GM12864 (cell line): ENCODE measurements around the gene PCDH11Y.
"Not testable (repeated sequence)": the region's sequence is repeated elsewhere in the genome, so short reads cannot be mapped to it uniquely, and the experiment has no call there.

Experiments used
- DNase-seq: peaks from one replicate; pipeline ENCODE4 v3.0.0-alpha.2; 2011; ENCODE audit warnings: low read depth
- H3K4me3 ChIP-seq: 2 replicates; pipeline ENCODE4 v1.5.1; 2011; ENCODE audit warnings: mild to moderate bottlenecking, low read depth, low read length, control low read depth

PCDH11Y gene, protein sequence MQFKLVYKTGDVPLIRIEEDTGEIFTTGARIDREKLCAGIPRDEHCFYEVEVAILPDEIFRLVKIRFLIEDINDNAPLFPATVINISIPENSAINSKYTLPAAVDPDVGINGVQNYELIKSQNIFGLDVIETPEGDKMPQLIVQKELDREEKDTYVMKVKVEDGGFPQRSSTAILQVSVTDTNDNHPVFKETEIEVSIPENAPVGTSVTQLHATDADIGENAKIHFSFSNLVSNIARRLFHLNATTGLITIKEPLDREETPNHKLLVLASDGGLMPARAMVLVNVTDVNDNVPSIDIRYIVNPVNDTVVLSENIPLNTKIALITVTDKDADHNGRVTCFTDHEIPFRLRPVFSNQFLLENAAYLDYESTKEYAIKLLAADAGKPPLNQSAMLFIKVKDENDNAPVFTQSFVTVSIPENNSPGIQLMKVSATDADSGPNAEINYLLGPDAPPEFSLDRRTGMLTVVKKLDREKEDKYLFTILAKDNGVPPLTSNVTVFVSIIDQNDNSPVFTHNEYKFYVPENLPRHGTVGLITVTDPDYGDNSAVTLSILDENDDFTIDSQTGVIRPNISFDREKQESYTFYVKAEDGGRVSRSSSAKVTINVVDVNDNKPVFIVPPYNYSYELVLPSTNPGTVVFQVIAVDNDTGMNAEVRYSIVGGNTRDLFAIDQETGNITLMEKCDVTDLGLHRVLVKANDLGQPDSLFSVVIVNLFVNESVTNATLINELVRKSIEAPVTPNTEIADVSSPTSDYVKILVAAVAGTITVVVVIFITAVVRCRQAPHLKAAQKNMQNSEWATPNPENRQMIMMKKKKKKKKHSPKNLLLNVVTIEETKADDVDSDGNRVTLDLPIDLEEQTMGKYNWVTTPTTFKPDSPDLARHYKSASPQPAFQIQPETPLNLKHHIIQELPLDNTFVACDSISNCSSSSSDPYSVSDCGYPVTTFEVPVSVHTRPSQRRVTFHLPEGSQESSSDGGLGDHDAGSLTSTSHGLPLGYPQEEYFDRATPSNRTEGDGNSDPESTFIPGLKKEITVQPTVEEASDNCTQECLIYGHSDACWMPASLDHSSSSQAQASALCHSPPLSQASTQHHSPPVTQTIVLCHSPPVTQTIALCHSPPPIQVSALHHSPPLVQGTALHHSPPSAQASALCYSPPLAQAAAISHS (N-terminal part only)

DNA sequence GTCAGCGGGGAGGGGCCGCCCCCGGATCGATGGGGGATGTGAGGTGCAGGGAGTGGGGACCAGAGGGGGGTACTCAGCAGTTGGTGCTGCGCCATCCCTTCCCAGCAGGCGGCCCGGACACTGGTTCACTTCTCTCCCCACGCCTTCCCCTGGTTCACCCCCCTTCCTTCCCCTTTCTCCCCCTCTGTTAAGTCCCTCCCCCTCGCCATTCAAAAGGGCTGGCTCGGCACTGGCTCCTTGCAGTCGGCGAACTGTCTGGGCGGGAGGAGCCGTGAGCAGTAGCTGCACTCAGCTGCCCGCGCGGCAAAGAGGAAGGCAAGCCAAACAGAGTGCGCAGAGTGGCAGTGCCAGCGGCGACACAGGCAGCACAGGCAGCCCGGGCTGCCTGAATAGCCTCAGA is at the start of gene PCDH11Y:
Gene PCDH11Y (plus strand): TSS at position 240 of the 400 bp plus-strand sequence. CDS start 56,804 bp downstream, outside the sequence.
- H3K4me3 ChIP-seq, DNase-seq: not testable (repeated sequence)

DNA sequence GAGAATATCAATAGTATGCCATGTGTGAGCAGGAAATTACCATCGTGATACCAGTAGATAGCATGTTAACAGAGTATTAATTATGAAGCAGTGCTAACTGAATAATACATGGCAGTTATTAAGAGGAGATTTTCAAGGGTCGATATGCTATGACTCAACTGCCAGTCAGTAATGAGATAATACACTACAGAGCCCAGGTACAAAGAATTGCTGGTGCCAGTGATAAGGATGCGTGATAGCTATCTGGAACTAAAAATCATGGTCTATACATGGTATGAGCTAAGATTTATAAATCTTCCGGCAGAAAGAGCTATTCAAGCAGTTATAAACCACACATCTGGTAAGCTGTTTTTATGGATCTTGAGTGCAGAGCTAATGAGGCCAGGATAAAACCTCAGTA is 32.2 kb upstream of the PCDH11Y start:
- H3K4me3 ChIP-seq, DNase-seq: not testable (repeated sequence)

DNA sequence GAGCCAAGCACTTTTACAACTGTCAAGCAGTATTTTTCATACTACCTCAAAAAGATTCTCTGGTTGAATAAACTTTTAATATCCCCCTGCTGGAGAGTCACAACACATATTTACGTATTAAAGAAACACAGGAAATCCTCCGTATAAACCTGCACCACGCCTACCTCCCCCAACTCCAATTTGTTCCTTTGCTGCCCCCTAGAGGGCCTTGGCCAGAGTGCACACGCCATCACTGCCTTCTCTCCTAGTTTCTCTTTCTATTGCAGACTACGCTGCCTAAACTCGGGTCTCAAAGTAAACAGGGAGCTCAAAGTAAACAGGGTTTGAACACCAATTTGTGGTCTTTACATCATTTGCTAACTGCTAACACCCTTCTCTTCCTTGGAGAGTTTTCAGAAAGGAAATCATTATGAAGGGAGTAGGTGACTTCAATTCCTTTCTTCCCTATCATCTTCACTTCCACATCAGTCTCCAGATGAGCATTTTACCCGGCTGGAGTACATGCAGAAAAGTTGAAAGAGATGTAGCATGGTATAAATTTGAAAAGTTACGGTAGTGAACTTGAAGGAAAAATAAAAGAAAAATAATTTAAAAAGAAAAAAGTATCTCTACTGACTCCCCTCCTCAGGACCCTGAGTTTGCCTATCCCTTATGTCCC is 8.2 kb upstream of the PCDH11Y start:
- not testable (repeated sequence) for DNase-seq, H3K4me3 ChIP-seq

DNA sequence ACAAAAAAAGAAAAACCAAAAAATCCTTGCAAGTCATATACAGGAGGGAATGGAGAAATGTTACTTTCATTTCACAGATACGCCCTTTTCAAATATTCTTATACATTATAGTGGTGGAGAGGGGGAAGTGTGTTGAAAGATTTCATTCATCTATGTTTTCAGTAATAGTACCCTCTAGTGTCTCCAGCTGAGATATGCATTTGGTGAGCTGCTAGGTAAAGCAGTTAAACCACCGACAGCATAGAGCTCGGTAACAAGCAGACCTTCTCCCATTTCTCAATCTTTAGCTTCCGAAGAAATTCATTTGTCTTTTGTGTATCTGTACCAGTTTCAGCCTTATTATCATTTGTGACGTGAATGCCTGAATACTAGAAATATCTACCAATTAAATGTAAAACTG is 5.2 kb upstream of the PCDH11Y start:
- H3K4me3 ChIP-seq, DNase-seq: not testable (repeated sequence)

DNA sequence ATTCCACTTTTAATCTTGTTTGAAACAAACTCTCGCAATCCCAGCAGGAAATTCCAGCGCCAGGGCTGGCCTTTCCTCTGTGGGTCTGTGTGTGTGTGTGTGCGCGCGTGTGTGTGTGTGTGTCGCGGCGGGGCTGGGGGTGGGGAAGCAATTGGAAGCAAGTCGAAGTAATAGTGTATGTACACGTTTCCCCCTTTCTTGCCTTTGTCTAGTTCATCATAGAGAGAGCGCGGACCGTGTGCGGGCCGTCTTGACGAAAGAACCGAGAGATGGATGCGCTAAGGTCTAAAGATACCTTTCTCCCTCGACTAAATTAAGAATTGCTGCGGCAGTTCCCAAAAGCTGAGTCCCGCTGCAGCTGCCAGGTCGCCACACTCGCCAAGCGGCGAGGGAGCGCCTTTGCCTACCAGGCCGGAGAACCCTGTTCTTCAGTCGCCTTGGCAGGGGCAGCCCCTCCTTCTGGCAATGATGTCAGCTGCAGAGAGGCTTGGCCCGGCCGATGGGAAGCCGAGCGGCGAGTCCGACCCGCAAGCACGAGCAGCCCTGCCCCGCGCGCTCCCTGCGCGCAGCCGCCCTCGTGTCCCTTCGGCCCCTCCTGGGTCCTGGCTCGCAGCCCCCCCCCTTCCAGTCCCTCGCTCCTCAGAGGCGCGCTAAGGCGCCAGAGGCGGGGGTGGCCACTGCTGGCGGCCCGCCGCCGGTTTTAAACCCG is 2.5 kb downstream of the PCDH11Y start:
- not testable (repeated sequence) for DNase-seq, H3K4me3 ChIP-seq

DNA sequence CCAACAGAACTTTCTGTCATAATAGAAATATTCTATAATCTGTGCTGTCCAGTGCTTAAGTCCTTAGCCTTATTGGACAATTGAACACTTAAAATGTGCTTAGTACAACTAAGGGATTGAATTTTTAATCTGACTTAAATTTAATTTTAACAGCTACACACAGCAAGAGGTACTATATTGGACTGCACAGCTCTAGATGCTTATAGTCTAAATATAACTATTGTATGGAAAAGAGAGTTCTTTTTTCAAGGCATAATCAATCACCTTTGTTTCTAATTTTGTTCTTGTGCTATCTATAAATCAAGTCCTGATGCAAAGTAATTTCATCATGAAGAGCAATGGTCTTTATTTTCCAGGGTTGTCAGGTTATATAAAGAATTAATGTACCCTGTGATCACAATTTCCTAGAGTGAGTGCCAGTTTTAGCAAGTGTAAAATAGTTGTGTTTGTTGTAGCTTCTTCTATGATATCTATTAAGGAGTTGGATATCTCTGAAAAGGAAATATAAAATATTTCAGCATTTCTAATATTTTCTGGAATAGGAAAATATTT is 39.0 kb downstream of the PCDH11Y start:
- not testable (repeated sequence) for H3K4me3 ChIP-seq, DNase-seq

DNA sequence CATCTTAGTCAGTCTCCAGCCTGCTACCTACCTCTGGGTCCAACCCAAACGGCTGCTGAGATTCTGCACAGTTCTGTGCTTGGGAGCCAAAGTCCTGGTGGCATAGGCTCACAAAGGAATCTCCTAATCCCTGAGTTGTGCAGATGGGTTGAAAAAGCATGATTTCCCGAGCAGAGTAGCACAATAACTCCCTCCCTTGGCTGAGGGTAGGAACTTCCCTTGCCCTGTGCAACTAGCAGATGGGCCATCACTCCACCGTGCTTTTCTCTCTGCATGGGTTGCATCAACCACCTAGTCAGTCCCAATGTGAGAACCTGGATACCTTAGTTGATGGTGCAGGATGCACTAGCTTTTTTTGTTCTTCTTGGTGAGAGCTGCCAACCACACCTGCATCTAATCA is 82.9 kb downstream of the PCDH11Y start:
- DNase-seq, H3K4me3 ChIP-seq: not testable (repeated sequence)

DNA sequence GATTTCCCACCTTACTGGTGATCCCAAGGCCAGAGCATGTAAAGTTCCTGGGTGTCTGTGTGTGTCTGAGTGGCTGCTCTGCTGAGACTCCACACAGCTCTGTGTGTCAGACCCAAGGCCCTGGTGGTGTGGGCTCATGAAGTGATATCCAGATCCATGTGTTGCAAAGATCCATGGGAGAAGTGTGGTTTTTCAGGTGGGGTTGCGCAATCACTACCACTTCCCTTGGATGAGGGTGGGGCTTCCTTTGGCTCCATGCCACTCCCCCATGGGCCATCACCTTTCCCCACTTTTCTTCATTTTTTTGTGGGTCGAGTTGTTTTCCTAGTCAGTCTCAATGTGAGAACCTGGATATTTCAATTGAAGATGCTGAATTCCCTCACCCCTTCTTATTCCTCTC is 182.9 kb downstream of the PCDH11Y start:
- H3K4me3 ChIP-seq, DNase-seq: not testable (repeated sequence)

DNA sequence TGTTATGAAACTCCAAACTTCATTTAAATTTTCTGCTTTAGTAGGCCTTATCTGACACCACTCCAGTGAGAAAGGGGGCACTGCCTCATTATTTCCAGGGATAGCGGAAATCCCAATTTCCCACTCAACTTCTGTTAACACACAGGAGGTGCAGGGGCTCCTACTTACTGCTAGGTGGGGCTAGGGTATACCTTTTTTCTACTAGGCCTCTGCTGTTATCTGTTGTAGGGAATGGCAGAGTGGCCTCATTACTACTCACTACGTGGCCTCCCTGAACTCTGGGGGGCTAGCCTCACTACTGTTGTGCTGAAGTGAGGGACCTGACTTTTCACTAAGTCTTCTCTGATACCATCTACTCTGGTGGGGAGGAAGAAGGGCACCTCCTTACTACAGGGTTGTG is 215.0 kb downstream of the PCDH11Y start:
- H3K4me3 ChIP-seq, DNase-seq: not testable (repeated sequence)

DNA sequence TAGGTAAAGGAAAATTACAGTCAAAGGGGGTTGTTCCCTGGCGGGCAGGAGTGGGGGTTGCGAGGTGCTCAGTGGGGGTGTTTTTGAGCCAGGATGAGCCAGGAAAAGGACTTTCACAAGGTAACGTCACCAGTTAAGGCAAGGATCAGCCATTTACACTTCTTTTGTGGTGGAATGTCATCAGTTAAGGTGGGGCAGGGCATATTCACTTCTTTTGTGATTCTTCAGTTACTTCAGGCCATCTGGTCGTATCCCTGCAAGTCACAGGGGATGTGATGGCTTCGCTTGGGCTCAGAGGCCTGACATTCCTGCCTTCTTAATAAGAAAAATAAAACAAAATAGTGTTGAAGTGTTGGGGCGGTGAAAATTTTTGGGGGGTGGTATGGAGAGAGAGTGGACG is 324.8 kb downstream of the PCDH11Y start:
- not testable (repeated sequence) for H3K4me3 ChIP-seq, DNase-seq

DNA sequence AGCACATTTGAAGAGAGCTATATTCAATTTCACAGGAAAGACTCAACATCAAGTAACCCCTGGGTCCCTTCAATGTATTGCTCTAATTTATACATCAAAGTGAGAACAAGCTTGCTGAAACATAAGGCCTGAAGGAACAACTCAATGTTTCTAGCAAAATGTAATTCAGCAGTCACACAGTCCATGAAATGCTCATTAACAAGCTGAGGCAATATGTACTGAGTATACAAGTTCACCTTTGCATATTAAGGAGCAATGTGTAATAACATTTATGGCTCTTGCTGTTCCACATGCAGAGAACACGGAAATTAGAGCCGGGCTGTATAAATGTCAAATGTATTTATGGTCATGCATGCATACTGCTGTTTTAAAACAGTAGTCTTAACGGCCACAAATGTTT is 342.1 kb downstream of the PCDH11Y start:
- not testable (repeated sequence) for H3K4me3 ChIP-seq, DNase-seq

DNA sequence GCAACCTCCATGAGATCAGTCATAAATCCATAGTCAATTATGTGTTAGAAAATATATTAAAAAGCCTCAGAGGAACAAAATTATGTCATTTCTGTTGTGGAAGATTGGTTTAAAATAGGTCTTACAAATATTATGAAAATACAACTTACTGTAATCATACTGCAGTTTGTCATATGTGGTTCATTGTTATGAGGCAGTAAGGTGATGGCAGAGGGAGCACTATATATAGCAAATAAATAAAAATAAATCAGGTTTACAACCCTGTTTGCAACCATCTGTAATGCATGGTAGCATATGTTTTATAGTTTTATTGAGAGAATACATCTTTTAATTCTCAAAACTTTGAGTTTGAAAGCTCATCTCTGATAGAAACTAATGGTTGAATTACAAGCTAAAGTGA is 543.6 kb downstream of the PCDH11Y start:
- DNase-seq, H3K4me3 ChIP-seq: not testable (repeated sequence)

DNA sequence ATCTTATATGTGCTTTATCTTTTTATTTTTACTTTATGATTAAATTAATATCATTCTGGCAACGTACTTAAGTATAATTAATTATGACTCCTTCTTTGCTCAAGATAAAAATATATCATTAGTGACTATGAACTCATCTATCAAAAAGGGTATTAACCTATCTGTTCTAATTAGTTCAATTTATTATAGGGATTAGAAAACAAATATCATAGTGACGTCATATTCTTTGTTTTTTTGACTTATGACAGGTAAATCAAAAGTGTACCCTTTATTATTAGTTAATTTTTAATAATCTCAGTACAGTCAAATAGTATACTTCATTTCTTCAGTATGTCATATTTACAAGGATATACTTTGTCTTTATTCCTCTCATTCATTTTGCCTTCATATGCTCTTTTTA is 638.5 kb downstream of the PCDH11Y start:
- DNase-seq, H3K4me3 ChIP-seq: not testable (repeated sequence)

DNA sequence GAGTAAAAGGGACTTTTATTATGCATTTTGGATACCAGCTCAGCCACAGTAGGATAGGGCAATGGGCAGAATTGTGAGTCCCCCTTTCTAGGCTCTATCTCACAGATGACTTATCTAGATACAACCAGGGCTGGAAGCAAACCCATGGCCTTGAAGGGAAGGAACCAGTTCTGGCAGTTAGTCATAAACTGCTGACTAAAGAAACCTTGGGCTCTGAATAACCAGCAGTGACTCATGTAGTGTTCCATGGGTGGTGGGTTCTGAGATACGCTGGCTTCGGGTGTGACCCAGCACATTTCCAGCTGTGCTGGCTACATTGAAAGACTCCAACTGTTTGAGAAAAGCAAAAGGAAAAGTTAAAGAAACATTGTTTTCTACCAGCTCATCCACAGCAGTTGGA is 679.2 kb downstream of the PCDH11Y start:
- H3K4me3 ChIP-seq, DNase-seq: not testable (repeated sequence)

DNA sequence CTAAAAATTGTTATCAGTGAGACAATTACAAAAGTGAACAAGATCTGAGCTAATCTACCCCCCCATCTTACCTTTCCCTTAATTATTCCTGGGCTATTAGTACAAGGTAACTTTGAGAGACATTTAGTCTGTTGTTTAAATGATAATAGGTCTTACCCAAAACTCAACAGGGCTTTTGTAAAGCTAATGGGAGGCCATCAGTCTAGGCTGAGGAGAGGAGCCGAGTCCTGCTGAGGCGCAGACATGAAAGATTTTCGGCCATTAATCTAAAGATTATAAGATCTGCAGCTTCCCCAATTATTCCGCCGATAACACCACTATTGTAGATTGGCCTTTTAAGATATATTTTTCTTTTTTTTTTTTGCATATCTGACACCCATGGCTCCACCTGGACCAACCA is 708.6 kb downstream of the PCDH11Y start:
- not testable (repeated sequence) for H3K4me3 ChIP-seq, DNase-seq

DNA sequence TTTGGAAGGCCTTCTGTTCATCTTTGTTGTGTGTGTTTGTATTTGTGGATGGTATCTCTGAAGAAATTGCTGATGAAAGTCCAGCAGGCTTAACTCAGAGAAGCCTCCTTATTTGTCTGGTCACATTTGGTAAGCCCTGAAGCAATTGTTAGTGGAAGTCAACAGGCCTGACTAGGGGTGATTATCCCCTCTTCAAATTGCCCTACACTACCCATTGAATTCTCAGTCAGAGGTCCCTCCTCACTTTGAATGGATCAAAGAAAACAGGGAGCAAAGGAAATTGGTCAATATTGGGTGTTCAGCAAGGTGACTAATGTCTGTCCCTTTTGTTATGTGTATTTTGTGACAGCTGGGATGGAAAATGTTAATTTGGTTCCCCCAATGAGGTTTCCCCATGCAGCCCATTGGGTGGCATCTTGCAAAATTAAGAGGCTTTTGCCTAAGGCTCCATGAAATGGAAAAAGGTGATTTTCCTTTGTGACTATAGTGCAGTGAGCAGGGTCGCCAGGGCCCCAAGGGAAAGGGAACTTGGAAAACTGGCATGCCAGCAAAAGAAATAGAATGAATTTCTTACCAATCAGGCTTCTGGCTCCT is 709.8 kb downstream of the PCDH11Y start:
- not testable (repeated sequence) for DNase-seq, H3K4me3 ChIP-seq

DNA sequence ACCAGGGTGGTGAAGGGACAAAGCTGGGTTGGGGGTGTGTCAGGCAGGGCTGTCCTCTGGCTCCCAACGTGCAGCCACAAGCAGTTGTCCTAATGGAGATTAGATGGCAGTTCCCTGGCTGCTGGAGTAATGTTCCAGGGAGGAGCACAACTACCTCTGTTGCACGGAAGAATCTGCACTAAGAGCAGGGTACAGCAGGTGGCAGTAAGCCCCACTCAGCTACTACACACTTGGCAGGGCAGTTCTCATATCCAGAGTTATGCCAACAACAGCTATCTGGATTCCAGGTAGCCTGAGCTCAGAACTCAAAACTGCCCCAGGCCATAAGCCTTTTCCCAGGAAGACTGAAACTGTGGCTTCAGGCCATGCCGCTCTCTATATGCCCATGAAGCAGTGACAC is 761.3 kb downstream of the PCDH11Y start:
- H3K4me3 ChIP-seq, DNase-seq: not testable (repeated sequence)

DNA sequence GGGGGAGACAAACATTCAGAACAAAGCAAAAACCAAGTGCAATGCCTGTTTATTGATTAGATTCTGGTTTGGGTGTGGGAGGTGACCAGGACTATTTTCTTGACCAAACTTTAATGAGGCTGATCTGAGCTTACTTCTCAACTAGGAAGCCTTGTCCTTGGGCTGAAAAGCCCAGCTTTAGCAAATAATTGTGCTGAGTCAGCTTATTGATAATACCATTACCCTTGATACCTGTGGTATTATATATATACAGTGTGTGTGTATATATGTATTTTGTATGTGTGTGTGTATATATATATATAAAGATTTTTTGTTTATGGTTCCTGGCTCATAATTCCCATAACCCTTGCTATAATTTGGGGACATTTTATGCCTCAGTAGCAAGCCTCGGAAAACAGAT is 776.4 kb downstream of the PCDH11Y start:
- not testable (repeated sequence) for DNase-seq, H3K4me3 ChIP-seq
